SK-N-SH (cell line): ENCODE data around the gene STARD13.

Experiments used
- NFIC ChIP-seq: IDR thresholded peaks from 2 replicates; pipeline ENCODE4 v1.4.0; 2012; ENCODE audit warnings: borderline replicate concordance
- RAD21 ChIP-seq: IDR thresholded peaks from 2 replicates; pipeline ENCODE4 v1.6.1; 2012; ENCODE audit warnings: mild to moderate bottlenecking, low read length
- TAF1 ChIP-seq: IDR thresholded peaks from 2 replicates; pipeline ENCODE4 v1.6.1; 2012; ENCODE audit warnings: low read depth, mild to moderate bottlenecking, low read length, moderate library complexity, borderline replicate concordance
- TF ChIP-seq, protein P1 (sequence below): fragments of 200-600 bp; sonication (generic); IDR thresholded peaks from 2 replicates; pipeline ENCODE4 v1.6.1; 2017; ENCODE audit warnings: antibody characterized with exemption, mild to moderate bottlenecking, moderate library complexity

DNA sequence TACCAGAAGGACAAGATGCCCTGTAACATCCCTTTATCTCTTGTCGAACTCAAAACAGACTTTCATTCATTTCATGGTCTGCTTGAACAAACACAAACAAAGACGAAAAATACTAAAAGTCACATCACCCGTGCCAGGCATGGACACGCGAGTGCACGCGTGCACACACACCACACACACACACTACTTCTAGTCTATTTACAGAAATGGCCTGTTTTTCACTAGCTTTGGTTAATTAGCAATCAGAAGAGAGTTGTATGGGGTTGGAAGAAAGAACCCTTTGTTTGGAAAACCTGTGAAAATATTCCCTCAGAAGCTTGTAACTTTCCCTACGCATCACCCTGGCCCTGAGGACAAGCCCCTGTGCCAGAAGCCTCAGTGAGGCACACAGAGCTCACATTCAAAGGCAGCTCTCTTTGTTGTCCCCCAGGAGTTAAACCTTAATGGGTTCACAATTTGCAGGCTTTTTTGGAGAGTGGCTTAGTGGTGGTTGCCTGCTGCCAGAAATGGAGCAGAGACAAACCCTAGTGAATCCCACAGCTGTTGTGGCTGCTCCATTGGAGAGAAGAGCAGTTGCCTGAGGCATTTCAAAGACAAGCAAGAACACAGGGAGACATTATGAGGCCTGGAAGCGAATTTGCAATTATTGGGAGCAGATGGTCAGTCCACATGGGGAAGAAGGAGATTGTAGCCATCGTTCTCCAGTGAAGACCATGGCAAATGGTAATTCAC, 55.9 kb downstream of the STARD13 start:
- TF ChIP-seq, protein P1, sequence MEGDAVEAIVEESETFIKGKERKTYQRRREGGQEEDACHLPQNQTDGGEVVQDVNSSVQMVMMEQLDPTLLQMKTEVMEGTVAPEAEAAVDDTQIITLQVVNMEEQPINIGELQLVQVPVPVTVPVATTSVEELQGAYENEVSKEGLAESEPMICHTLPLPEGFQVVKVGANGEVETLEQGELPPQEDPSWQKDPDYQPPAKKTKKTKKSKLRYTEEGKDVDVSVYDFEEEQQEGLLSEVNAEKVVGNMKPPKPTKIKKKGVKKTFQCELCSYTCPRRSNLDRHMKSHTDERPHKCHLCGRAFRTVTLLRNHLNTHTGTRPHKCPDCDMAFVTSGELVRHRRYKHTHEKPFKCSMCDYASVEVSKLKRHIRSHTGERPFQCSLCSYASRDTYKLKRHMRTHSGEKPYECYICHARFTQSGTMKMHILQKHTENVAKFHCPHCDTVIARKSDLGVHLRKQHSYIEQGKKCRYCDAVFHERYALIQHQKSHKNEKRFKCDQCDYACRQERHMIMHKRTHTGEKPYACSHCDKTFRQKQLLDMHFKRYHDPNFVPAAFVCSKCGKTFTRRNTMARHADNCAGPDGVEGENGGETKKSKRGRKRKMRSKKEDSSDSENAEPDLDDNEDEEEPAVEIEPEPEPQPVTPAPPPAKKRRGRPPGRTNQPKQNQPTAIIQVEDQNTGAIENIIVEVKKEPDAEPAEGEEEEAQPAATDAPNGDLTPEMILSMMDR = no peak
- TF ChIP-seq TAF1 = no peak
- TF ChIP-seq RAD21 = no peak
- no peak for TF ChIP-seq NFIC
